Measurements from ENCODE around the gene COL4A6. TPM values are rescaled to one million over a fixed set of nuclear protein-coding genes. Genes with fewer than 3 reads are reported as not detected.

COL4A6 gene
- total RNA-seq, 2 experiments from 2014 or later, result not detected

DNA sequence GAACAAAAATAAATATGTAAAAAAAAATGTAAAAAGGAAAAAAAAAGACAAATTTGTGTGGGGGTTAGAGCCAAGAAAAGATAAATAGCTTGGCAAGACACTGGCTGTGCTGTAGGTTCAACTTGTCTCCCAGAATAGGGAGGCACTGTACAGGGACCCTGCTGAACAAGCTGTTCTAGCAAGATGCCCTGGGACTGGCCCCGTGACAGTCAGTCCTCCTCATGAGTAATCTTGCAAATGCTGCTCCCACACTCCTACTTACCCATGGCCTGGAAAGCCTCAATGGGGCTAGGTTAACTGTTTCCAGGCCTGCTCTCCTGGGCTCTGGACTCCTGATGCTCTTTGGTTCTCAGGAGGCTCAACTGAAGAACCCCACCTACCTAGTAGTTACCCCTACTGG, 239.8 kb downstream of the COL4A6 start:
- ChIA-PET CTCF (ENCODE audit: unreplicated experiment) (no interaction called here), POLR2A (no interaction called here)
- TF ChIP-seq, protein P1, sequence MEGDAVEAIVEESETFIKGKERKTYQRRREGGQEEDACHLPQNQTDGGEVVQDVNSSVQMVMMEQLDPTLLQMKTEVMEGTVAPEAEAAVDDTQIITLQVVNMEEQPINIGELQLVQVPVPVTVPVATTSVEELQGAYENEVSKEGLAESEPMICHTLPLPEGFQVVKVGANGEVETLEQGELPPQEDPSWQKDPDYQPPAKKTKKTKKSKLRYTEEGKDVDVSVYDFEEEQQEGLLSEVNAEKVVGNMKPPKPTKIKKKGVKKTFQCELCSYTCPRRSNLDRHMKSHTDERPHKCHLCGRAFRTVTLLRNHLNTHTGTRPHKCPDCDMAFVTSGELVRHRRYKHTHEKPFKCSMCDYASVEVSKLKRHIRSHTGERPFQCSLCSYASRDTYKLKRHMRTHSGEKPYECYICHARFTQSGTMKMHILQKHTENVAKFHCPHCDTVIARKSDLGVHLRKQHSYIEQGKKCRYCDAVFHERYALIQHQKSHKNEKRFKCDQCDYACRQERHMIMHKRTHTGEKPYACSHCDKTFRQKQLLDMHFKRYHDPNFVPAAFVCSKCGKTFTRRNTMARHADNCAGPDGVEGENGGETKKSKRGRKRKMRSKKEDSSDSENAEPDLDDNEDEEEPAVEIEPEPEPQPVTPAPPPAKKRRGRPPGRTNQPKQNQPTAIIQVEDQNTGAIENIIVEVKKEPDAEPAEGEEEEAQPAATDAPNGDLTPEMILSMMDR (conservative IDR thresholded peaks at IDR 0.05; ENCODE audit: low read length), result no peak
- no peak for TF ChIP-seq EZH2phosphoT487 (IDR thresholded peaks at IDR 0.05; ENCODE audit: borderline replicate concordance, low read depth, low read length)
- no peaks in the 10 kb centered on the region for H3K9me3 ChIP-seq (ENCODE audit: low read length)
- no TSS peak for BruUV-seq (replicated peaks)
- H3K4me2 ChIP-seq (ENCODE audit: low read length), result no peak overlapping the region
- H4K20me1 ChIP-seq (ENCODE audit: insufficient read depth, low read length), result no peaks in the 10 kb centered on the region
- no peaks in the 10 kb centered on the region for H3K4me1 ChIP-seq (ENCODE audit: insufficient read depth, low read length, poor library complexity, severe bottlenecking)
- intact Hi-C loops (cut with micrococcal nuclease; ENCODE audit: unreplicated experiment), result no loop called here
- no peaks in the 10 kb centered on the region for H3K79me2 ChIP-seq (ENCODE audit: insufficient read depth, low read depth, low read length)
- no peaks in the 10 kb centered on the region for H3K9me2 ChIP-seq (ENCODE audit: insufficient read depth, low read length)
- no peak overlapping the region for H3K27ac ChIP-seq (ENCODE audit: low read depth, low read length, poor library complexity, severe bottlenecking)
- no peak overlapping the region for H3K4me3 ChIP-seq (ENCODE audit: low read depth, low read length, poor library complexity, severe bottlenecking)
- no peak overlapping the region for H2AFZ ChIP-seq (ENCODE audit: low read length)
- no peaks in the 10 kb centered on the region for H3K36me3 ChIP-seq (ENCODE audit: insufficient read depth, low read length)
- DNase-seq (ENCODE audit: low spot score), result no peak

DNA sequence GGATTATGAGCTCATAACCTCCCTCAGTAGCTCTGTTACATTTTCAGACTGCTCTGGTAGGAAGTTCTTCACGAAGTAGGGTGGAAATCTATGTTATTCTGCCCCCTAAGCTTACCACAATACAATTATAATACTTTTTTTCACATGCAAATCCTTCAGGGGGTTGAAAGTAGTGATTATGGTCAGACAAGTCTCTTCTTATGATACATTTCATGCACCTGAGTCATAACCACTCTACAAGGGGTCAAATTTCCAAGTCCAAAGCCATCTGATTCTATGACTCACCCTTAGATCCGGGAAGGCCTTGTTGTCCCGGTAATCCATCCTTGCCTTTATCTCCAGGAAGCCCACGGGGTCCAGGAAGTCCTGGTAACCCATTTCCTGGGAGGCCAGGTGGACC, 251.4 kb downstream of the COL4A6 start:
- ChIA-PET CTCF (ENCODE audit: unreplicated experiment) (no interaction called here), POLR2A (no interaction called here)
- TF ChIP-seq, protein P1 (conservative IDR thresholded peaks at IDR 0.05; ENCODE audit: low read length), result no peak
- TF ChIP-seq EZH2phosphoT487 (IDR thresholded peaks at IDR 0.05; ENCODE audit: borderline replicate concordance, low read depth, low read length), result no peak
- H3K27ac ChIP-seq (ENCODE audit: low read depth, low read length, poor library complexity, severe bottlenecking), result no peak overlapping the region
- H3K36me3 ChIP-seq (ENCODE audit: insufficient read depth, low read length), result no peaks in the 10 kb centered on the region
- H4K20me1 ChIP-seq (ENCODE audit: insufficient read depth, low read length), result no peaks in the 10 kb centered on the region
- intact Hi-C loops (cut with micrococcal nuclease; ENCODE audit: unreplicated experiment), result no loop called here
- DNase-seq (ENCODE audit: low spot score), result no peak
- H3K4me1 ChIP-seq (ENCODE audit: insufficient read depth, low read length, poor library complexity, severe bottlenecking), result no peaks in the 10 kb centered on the region
- no peak overlapping the region for H2AFZ ChIP-seq (ENCODE audit: low read length)
- BruUV-seq (replicated peaks), result no TSS peak
- no peak overlapping the region for H3K4me2 ChIP-seq (ENCODE audit: low read length)
- no peaks in the 10 kb centered on the region for H3K9me3 ChIP-seq (ENCODE audit: low read length)
- H3K9me2 ChIP-seq (ENCODE audit: insufficient read depth, low read length), result no peaks in the 10 kb centered on the region
- no peak overlapping the region for H3K4me3 ChIP-seq (ENCODE audit: low read depth, low read length, poor library complexity, severe bottlenecking)
- H3K79me2 ChIP-seq (ENCODE audit: insufficient read depth, low read depth, low read length), result no peaks in the 10 kb centered on the region

DNA sequence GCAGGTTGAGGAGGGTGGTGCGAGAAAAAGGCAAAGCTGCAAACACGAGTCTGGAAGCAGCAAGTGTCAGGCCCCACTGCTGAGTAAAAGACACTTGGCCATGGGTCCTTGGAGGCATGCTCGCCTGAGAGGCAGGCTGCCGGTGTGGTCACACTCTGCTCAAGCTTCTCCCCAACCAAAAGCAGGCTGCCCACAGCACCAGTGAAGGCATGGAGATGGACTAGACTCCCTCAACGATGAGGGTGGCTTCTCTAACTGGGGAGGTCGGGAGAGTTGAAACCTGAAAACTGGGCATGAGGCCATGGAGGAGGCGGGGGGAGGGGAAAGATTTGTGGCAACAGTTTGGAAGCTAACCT, 260.1 kb downstream of the COL4A6 start:
- Histone ChIP-seq H4K20me1 (ENCODE audit: insufficient read depth, low read length) (no peaks in the 10 kb centered on the region), H3K36me3 (ENCODE audit: insufficient read depth, low read length) (no peaks in the 10 kb centered on the region), H3K4me1 (ENCODE audit: insufficient read depth, low read length, poor library complexity, severe bottlenecking) (no peaks in the 10 kb centered on the region), H2AFZ (ENCODE audit: low read length) (no peak overlapping the region), H3K4me3 (ENCODE audit: low read depth, low read length, poor library complexity, severe bottlenecking) (no peak overlapping the region), H3K79me2 (ENCODE audit: insufficient read depth, low read depth, low read length) (no peaks in the 10 kb centered on the region), H3K9me3 (ENCODE audit: low read length) (no peaks in the 10 kb centered on the region), H3K4me2 (ENCODE audit: low read length) (no peak overlapping the region), H3K27ac (ENCODE audit: low read depth, low read length, poor library complexity, severe bottlenecking) (no peak overlapping the region), H3K9me2 (ENCODE audit: insufficient read depth, low read length) (no peaks in the 10 kb centered on the region)
- TF ChIP-seq EZH2phosphoT487 (IDR thresholded peaks at IDR 0.05; ENCODE audit: borderline replicate concordance, low read depth, low read length), result no peak
- TF ChIP-seq, protein P1 (conservative IDR thresholded peaks at IDR 0.05; ENCODE audit: low read length), result no peak
- intact Hi-C loops (cut with micrococcal nuclease; ENCODE audit: unreplicated experiment), result no loop called here
- DNase-seq (ENCODE audit: low spot score), result no peak
- ChIA-PET POLR2A (no interaction called here), CTCF (ENCODE audit: unreplicated experiment) (no interaction called here)
- no TSS peak for BruUV-seq (replicated peaks)

All from OCI-LY7 (cell line).